ENCODE results near the gene PROK1.
"Not testable (repeated sequence)": the region's sequence is repeated elsewhere in the genome, so short reads cannot be mapped to it uniquely, and the experiment has no call there.

PROK1 gene

GRCh38 chr1:110450929-110451328, at the start of gene PROK1:
Gene PROK1 (plus strand): TSS chr1:110451149. CDS start chr1:110451217, 68 bp downstream.
- no peak for DNase-seq

DNA sequence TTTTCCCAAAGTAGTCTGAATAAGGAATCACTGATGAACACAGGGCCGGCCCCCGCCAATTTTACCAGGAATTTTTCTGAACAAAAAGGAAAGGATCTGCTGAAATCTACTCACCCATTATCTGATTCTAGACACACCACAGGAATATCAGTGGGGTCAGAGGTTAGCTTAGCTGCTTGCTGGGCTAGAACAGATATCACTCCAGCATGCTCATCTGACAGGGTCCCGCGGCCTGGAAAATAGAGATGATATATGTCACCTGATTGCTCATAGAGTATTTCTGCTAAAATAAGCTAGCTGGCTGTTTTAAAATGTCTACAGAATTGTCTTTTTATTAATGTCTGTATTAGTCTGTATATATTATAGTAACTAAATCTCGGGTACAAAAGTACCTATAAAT, 47.1 kb upstream of the PROK1 start:
- no peak for DNase-seq

DNA sequence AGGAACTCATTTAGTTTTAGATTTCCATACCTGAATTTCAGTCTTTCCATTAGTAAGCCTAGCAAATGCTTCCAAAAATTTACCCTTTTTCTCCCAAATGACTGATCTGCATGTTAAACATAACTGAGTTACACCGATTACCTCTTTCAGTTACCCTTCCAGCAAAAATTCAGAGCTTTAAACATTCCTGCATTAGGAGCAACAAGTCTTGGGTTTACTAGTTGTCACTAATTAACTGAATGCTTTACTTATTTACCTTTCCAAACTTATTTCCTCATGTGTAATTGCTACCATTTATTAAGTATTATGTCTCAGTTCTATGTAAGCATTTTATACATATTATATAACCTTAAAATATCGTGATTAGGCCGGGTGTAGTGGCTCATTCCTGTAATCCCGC, 46.5 kb upstream of the PROK1 start:
- DNase-seq = no peak

DNA sequence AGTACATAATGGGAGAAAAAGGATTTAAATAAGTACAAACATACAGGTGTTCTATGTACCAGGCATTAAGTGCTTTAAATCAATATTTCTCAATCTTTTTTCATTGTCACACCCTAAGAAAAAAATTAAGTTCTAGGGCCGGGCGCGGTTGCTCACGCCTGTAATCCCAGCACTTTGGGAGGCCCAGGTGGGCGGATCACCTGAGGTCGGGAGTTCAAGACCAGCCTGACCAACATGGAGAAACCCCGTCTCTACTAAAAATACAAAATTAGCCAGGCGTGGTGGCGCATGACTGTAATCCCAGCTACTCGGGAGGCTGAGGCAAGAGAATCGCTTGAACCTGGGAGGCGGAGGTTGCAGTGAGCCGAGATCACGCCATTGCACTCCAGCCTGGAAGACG, 44.5 kb upstream of the PROK1 start:
- DNase-seq = not testable (repeated sequence)

- peak; percentile 91 for DNase-seq
Measured at GRCh38 chr1:110407260-110408210, 43.4 kb upstream of the PROK1 start, which contains the start of gene LAMTOR5. Gene LAMTOR5 (minus strand): TSS chr1:110407694. CDS start chr1:110407620, 74 bp downstream.

- DNase-seq = no peak
Measured at GRCh38 chr1:110408488-110408887, 42.5 kb upstream of the PROK1 start.

- DNase-seq = no peak
Measured at GRCh38 chr1:110409316-110409715, 41.6 kb upstream of the PROK1 start.

DNA sequence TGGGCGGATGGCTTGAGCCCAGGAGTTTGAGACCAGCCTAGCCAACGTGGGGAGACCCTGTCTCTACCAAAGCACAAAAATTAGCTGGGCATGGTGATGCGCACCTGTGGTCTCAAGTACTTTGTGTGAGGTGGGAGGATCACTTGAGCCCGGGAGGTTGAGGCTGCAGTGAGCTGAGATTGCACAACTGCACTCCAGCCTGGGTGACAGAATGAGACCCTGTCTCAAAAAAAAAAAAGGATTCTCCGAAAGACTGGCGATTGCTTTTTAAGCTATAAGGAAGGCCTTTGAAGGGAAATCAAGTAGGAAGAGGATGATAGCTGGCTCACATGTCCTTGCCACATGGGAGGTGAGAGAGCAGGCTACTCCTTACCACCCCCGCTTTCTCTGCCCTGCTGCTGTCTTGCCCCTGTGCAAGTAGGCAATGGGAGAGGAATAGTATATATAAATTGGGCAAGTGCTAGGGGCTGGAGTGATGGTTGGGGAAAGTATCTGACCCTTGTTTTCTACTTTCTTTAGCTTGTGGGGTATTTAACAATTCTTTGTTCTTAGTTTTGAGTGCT, 39.7 kb upstream of the PROK1 start:
- DNase-seq = no peak

DNA sequence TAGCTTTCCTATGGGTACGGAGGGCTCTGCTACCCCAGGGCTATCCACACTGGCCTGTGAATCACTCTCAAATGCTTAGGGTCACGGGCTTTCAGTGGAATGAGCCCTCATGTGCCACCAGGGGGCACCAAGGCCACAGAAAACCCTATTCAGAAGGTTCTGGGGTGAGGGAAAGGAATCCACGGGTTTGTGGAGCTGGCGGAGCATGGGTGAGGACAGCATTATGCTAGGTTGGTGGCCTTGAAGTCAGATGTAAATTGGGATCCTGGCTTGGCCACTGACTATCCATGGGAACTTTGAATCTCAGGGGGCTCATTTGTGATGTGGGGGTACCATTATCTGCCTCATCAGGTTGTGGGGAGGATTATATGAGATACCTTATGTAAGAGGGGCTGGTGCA, 38.4 kb upstream of the PROK1 start:
- DNase-seq = peak; percentile 70

GRCh38 chr1:110413045-110413444, 37.9 kb upstream of the PROK1 start:
- DNase-seq = not testable (repeated sequence)

- no peak for DNase-seq
Measured at GRCh38 chr1:110418729-110419128, 32.2 kb upstream of the PROK1 start.

DNA sequence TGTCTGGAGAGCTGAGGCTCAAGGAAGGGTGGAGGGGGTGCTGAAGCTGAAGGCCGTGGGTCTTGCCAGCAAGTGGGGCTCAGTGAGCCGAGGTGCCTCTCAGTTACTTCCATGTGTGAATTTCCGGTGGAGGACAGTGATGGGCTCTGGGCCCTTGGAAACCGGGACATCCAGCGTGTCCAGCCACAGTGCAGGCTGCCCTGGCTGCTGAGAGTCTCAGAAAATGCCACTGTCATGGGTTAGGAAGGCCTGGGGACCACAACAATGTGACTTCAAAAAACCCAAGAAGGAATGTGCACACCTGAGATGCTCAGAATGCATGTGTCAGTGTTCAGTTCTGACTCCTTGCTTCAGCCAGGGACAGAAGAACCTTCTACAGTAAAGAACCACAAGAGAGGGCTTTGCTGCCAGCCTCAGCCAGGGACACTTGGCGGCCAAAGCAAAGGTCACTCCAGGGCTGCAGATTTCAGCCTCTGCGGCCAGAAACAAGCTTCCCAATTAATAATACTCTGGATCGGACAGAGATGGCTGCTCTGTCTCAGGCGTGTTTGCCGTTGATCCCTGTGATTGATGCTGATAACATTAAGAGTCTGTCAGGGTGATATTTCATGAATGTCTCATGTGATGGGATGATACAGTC, 30.8 kb upstream of the PROK1 start:
- DNase-seq = no peak

DNA sequence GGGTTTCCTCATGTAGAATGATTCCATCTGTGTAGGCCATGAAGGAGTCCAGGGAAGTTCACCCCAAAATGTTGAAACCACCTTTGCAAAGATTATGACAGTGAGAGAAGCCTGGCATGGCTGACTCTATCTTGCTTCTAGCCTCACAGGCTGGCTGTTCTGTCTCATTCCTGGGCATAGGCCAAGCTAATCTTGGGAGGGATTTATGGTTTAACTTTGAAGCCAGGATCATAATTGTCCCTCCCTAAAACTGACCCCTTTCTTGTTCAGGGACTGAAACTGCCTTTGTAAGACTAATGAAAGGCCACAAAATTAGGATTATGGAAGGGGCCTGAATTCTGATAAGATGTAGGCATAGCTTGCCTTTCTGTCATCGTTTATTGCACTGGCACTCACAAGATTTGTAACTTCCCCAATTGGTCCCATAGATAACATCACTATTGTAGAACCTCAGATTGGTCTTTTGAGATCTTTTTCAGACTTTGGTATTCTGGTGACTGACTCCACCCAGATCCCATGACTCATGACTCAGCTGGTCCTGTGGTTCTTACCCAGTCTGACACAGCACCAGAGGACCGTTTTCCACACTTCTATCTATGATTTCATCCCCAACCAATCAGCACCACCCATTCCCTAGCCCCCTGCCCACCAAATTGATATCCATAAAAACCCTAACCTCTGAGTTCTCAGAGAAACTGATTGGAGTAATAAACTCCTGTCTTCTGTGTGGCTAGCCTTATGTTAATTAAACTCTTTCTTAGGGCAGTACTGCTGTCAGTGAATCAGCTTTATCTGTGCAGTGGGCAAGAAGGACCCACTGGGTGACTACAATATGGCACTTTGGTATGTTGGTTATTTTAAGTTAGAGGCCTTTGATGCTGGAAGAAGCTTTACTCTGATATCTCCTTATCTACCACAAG, 29.8 kb upstream of the PROK1 start:
- DNase-seq = no peak

GRCh38 chr1:110424699-110425611, 26.0 kb upstream of the PROK1 start:
- no peak for DNase-seq

DNA sequence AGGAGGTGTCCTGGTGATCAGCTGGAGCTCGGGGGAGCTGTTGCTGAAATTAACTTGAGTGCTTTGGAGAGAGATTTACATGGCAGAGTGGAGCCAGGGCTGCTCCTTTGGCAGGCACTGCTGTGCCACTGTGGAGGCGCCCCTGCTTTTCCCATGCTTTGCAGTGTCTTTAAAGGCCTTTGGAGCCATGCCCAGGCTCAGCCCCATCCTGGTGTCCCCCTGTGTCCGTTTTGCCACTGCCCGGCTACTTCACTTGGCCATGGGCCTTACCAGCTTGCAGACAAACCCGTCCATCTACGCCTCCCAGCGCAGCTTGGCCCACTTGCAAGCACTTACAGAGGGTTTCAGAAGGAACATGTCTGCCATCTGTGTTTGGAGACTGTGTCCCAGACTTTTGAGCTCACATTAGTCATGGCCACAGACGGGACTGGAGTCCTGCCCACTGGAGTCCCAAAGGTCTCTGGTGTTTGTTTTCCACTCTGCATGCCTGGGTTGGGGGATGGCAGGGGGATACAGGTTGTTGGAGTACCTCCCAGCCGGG, 25.3 kb upstream of the PROK1 start:
- DNase-seq = no peak

GRCh38 chr1:110426854-110427253, 24.1 kb upstream of the PROK1 start:
- no peak for DNase-seq

DNA sequence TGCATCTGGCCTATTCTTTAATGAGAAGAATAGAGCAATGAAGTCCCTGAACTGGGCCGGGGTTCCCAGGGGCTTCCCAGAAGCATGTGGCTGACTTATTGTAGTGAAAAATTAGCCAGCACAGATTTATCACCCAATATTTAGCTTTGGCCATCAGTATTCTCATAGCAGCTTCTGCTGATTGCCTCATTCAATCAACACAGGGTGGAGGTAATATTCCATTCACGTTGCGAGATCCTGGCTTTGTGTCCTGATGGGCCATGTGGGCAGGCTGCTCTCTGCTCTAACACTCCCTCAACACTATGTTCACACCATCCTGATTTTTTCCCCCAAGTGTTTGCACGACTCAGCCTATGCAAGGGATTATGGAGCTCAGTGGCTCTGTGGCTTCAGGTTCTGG, 22.0 kb upstream of the PROK1 start:
- DNase-seq = no peak

DNA sequence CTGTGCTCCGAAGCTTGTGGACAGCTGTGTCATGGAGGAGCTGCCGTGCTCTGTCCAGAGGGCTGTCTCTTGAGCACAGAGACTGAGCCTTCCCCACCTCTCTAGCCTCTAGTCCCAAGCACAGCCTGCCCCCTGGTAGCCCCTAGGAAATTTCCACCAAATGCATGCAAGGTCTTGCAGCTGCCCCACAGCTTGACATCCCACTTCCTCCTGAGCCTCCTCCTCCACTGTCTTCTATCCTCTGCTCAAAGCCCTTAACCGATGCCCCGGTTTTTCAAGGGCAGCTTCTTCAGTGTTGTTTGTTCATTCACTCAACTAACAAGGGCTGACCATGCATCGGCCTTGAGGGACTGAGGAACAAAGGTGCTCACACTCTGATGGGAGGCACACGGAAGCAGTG, 20.6 kb upstream of the PROK1 start:
- no peak for DNase-seq

GRCh38 chr1:110430901-110431300, 20.0 kb upstream of the PROK1 start:
- DNase-seq = no peak

DNA sequence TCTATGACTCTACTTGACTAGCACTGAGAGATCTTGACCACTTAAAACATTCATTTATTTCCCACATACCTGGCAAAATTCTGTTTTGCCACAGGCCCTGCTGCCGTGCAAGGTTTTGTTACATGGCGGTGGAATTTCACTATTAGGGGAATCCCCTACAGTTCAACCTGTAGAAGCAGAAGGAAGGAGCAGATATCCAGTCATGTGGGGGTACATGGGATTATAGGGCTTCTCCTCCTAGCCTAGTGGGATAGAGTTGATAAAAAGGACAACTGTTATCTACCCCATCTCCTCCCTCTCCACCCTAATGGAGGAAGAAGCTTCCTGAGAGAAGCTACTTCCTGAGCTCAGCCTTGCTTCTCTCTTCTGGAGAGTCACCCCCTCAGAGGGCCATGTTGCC, 17.7 kb upstream of the PROK1 start:
- no peak for DNase-seq

- peak; percentile 47 for DNase-seq
Measured at GRCh38 chr1:110433803-110434202, 17.1 kb upstream of the PROK1 start.

All from RPMI8226 (cell line).